GM10266 (cell line): ENCODE data around the gene BNIP3.
A peak's percentile ranks its signal among the peaks of the same experiment; 100 is the strongest.

Source experiments
- DNase-seq: peaks from one replicate; pipeline ENCODE4 v3.0.0; 2012; ENCODE audit errors: extremely low spot score
- TF ChIP-seq, protein P1 (sequence below): IDR thresholded peaks from 2 replicates; pipeline ENCODE4 v1.5.1; 2012; ENCODE audit warnings: mild to moderate bottlenecking, low read depth; ENCODE audit not compliant: control insufficient read depth, insufficient read depth; ENCODE audit errors: missing control alignments

The BNIP3 gene

DNA sequence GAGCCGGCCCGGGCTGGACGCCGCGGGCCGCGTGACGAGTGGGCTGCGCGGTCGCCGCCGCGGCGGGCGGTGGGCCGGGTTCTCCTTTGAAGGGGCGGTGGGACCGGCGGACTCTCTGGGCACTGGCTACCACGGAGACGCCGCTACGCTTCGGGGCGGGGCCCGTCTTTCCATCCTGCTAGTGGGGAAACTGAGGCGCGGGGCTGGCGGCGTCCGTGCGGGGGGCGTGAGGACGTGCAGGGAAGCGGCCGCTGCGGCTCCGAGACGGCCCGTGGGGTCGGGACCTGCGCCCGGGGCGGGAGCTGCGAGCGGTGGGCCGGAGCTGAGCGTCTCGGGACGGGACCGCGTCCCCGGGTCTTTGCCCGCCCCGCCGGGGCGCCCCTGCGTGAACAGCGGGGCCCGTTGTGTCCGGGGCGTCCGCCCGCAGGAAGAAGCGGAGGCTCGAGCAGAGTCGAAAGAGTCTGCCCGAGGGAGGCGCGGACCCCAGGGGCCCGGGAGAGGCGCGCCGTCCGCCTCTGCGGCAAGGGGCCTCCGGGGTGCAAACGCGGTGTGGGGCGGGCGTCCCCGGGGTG lies 548 bp upstream of the BNIP3 start:
- DNase-seq: peak; percentile 74
- TF ChIP-seq, protein P1, sequence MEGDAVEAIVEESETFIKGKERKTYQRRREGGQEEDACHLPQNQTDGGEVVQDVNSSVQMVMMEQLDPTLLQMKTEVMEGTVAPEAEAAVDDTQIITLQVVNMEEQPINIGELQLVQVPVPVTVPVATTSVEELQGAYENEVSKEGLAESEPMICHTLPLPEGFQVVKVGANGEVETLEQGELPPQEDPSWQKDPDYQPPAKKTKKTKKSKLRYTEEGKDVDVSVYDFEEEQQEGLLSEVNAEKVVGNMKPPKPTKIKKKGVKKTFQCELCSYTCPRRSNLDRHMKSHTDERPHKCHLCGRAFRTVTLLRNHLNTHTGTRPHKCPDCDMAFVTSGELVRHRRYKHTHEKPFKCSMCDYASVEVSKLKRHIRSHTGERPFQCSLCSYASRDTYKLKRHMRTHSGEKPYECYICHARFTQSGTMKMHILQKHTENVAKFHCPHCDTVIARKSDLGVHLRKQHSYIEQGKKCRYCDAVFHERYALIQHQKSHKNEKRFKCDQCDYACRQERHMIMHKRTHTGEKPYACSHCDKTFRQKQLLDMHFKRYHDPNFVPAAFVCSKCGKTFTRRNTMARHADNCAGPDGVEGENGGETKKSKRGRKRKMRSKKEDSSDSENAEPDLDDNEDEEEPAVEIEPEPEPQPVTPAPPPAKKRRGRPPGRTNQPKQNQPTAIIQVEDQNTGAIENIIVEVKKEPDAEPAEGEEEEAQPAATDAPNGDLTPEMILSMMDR: no peak

DNA sequence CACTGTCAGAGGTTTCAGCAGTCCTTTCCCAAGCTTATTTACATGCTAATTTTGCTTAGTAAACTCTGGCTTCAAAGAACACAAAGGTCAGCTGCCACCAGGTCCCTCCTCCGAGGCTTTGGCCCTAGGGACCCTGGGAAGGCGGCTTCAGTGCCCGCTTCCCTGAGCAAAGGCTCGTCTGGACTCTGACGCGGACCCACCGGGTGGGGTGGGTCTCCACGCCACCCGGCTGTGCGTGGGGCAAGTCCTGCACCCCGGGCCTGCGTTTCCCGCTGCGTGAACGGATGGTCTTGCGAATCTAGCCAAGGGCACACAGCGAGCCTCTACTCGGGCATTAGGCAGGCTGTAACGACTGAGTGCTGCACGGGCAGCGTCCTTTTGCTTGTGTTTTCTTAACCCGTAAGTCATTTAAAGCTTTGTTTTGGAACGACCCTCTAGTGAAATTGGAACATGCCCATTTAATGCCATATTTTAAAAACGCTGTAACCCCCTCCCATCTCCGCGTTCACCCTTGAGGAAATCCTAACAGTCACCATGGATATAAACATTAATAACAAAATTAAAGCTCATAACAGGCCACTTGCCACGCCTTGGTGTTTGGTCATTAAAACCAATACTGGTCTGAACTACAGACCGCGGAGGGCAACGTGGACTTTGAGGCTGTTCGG lies 828 bp downstream of the BNIP3 start:
- TF ChIP-seq, protein P1: no peak
- DNase-seq: peak; percentile 62

DNA sequence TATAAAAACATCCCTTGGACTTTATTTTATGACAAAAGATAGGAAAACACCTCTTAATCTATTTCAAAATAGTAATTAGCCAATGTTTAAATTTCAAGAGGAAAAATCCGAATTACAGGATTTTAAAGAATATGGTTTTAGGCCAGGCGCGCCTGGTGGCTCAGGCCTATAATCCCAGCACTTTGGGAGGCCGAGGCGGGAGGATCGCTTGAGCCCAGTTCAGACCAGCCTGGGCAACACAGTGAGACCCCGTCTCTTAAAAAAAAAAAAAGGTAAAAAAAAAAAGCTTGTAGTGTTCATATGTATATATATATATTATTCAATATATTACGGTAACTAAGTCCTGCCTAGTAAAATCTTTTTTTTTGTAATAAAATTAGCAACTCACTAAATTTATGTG lies 1.4 kb downstream of the BNIP3 start:
- no peak for DNase-seq
- TF ChIP-seq, protein P1: no peak

DNA sequence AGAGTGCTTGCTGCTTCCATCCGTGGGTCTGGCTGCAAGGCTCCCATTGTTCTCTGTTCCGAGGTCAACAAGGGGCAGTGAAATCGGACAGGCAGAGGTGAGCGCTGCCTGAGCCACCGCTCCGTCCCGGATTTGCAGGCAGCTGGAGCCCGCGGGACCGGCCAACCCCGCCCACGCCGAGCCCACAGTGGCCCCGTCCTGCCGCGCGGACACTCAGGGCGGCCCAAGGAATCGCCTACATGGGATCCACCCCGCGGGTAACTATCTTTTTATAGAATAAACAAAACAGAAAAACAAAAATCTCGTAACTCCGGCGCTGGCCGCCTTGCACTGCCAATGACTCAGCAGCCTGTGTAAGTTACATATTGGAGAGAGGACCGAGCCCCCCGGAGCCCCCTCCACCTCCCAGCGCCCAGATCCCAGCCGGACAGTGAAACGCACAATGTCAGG lies 1.9 kb downstream of the BNIP3 start:
- no peak for DNase-seq
- TF ChIP-seq, protein P1: no peak

DNA sequence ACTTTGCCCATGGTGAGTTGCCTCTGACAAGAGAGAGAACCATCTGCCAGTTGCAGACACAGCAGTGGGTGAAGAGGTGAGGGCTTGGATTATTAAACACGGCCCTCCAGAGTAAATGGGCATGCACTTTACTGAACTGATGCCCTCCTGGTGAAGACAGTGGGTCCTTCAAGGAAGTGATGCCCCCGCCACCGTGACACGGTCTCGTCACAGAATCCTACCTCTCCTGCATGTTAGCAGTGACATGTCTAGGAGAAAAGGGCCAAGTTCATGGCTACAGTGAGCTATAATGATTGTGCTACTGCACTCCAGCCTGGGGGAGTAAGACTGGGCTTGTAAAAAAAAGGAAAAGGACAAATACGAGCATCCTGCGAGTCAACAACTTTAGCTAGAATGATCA lies 2.4 kb downstream of the BNIP3 start:
- TF ChIP-seq, protein P1: no peak
- no peak for DNase-seq

DNA sequence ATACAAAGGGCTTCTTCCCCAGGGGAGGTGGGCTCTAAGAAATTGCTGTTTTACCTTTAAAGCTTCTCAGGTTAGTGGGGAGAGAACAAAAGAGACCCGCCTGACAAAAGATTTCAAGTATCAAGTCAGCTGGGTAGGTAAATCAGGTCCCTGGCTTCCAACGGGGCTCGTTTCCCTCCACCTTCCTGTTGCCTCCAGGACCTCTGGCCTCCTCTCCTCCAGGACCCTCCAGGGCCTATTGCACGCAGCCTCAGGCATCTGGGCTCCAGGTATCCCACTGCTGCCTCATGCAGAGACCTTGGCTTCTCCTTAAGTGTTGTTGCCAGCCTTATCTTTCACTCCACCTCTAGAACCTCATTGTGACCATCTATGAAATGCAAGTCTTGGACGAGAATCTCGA lies 2.9 kb downstream of the BNIP3 start:
- no peak for DNase-seq
- TF ChIP-seq, protein P1: no peak

DNA sequence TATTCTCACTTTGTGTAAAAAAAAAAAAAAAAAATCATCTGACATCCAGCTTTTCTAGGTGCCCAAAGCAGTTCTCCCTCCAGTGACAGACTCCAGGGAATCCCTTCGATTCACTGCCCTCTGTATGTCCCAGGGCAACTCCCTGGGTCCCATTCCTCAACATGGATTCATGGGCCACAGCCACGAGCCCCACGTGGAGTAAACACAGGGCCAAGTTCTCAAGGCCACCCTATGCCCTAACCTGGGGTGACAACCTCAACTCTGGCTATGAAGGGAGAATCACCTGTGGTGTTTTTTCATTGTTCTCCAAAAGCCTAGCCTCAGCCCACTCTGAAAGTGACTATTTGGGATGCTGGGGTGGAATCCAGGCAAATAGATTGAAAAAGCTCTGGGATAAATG lies 3.4 kb downstream of the BNIP3 start:
- DNase-seq: no peak
- TF ChIP-seq, protein P1: no peak
